Tongue (tissue), 2 donors: ENCODE data around the gene GREB1L. TPM values are rescaled to one million over a fixed set of nuclear protein-coding genes. Genes with fewer than 3 reads are reported as not detected.

Experiments
- small RNA-seq: library from RNA; depleted of rRNA; stranded (forward); fragments of <200 nt; gene quantifications from one replicate; pipeline ENCODE3, GENCODE V24; 2014; ENCODE audit warnings: low replicate concordance
- total RNA-seq: library from RNA; depleted of rRNA; stranded (reverse); fragments of >200 nt; gene quantifications from one replicate; pipeline ENCODE4 v1.2.3, GENCODE V29; 2014

The GREB1L gene
- total RNA-seq, 1 donor from 2014 or later, result 6.8 TPM

Small RNA genes lying within 50 kb of the gene (small RNA-seq; reads per million reads assigned to genes)
- not detected for gene RF00603

Other genes starting within 250 kb of the GREB1L start
- 61.2 TPM for gene ROCK1, start 130.4 kb upstream of the GREB1L start, total RNA-seq